ENCODE measurements around the gene RGL4.

- TF ChIP-seq EZH2 (IDR thresholded peaks at IDR 0.05; ENCODE audit: borderline replicate concordance, low read length) (no peak), CTCF (conservative IDR thresholded peaks at IDR 0.05 in 1 of 2, IDR thresholded peaks at IDR 0.05 in 1 of 2; ENCODE audit: extremely low read depth in 1 of 2, insufficient read depth in 1 of 2, low read depth in 1 of 2, low read length in 2 of 2) (no peak)
Measured at GRCh38 chr22:23683545-23683944, 7.3 kb upstream of the RGL4 start.

Data from mammary epithelial cell (primary cell).